GM13976 (cell line): ENCODE data around the gene PRR27.

Experiments used
- DNase-seq: peaks from one replicate; pipeline ENCODE4 v3.0.0; 2012; ENCODE audit warnings: low spot score
- CTCF ChIP-seq: IDR thresholded peaks from 2 replicates; pipeline ENCODE4 v1.5.1; 2012; ENCODE audit warnings: borderline replicate concordance, mild to moderate bottlenecking; ENCODE audit not compliant: insufficient read depth; ENCODE audit errors: extremely low read depth, missing control alignments, control extremely low read depth
- in situ Hi-C: fragments of 300-500 bp; cut with MboI; formaldehyde crosslinking; loops from one replicate; pipeline ENCODE4 v1.12.0; 2022; ENCODE audit warnings: low sequenced_read_pairs, mixed read lengths, inconsistent platforms; ENCODE audit not compliant: unreplicated experiment

PRR27 gene

GRCh38 chr4:70181864-70182263, 27.8 kb downstream of the PRR27 start:
- no peak for DNase-seq
- TF ChIP-seq CTCF = no peak
- in situ Hi-C loops = loop anchor here (25.0 kb wide), 1 partner anchor 330 kb away; the partner anchor contains the start of gene AMTN

- in situ Hi-C loops = loop anchor here (25.0 kb wide), 1 partner anchor 330 kb away; the partner anchor contains the start of gene AMTN
- no peak for DNase-seq
- TF ChIP-seq CTCF = no peak
These were observed 28.6 kb downstream of the PRR27 start for GRCh38 chr4:70182517-70183167.

- in situ Hi-C loops = loop anchor here (25.0 kb wide), 1 partner anchor 329 kb away; the partner anchor contains the start of gene AMTN
- DNase-seq = no peak
- peak; percentile 71 for TF ChIP-seq CTCF
These were observed 29.3 kb downstream of the PRR27 start for GRCh38 chr4:70183168-70183939.

GRCh38 chr4:70183940-70184246, 29.9 kb downstream of the PRR27 start:
- in situ Hi-C loops = loop anchor here (25.0 kb wide), 1 partner anchor 328 kb away; the partner anchor contains the start of gene AMTN
- no peak for TF ChIP-seq CTCF
- DNase-seq = no peak

GRCh38 chr4:70187216-70187615, 33.2 kb downstream of the PRR27 start:
- DNase-seq = no peak
- in situ Hi-C loops = loop anchor here (25.0 kb wide), 1 partner anchor 325 kb away; the partner anchor contains the start of gene AMTN
- TF ChIP-seq CTCF = no peak

- no peak for TF ChIP-seq CTCF
- in situ Hi-C loops = loop anchor here (25.0 kb wide), 1 partner anchor 322 kb away; the partner anchor contains the start of gene AMTN
- DNase-seq = no peak
These were observed 36.5 kb downstream of the PRR27 start for GRCh38 chr4:70190579-70190978.
